GM18498 (cell line): Measurements from ENCODE around the gene NOCT.
"Not testable (repeated sequence)": the region's sequence is repeated elsewhere in the genome, so short reads cannot be mapped to it uniquely, and the experiment has no call there.

Source experiments
- ATAC-seq: cut with Tn5 transposase; IDR thresholded peaks from one replicate; pipeline ENCODE4 v1.9.1; 2021; ENCODE audit warnings: mild to moderate bottlenecking, moderate library complexity; ENCODE audit not compliant: unreplicated experiment

NOCT gene, protein sequence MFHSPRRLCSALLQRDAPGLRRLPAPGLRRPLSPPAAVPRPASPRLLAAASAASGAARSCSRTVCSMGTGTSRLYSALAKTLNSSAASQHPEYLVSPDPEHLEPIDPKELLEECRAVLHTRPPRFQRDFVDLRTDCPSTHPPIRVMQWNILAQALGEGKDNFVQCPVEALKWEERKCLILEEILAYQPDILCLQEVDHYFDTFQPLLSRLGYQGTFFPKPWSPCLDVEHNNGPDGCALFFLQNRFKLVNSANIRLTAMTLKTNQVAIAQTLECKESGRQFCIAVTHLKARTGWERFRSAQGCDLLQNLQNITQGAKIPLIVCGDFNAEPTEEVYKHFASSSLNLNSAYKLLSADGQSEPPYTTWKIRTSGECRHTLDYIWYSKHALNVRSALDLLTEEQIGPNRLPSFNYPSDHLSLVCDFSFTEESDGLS

DNA sequence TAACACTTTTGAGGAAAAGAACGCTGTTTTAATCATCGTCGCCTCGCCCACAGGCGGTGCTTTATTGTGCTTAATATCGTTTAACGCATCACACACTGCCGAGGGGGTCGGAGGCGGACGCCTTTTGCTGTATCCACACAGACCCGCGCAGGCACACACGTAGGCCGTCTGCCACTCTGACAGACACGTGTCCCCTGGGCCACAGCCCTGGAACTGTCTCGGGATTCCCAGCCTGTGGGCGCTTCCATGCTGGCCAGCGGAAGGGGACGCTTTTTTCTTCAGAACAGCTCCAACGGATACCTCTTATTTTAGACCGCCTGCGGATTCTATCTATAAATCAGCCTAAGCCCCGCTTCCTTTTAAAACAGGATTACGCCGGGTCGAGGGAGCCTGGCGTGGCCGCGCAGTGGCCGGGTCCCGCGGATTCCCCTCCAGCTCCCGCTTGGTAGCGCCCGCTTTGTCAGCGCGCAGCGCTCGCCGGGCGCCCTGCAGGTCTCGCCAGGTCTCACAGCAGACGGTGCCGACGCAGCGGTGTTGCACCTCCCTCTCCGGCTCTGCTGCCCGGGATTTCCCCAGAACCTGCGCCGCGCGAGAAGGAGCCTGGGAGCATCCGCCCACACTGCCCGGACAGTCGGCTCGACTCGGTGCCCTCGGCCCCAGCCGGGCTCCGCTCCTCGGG is at the start of gene NOCT:
TSS of gene NOCT (plus strand) at position 513 of the 679 bp plus-strand sequence. CDS start 201 bp downstream, outside the sequence.
- peak; percentile 95 for ATAC-seq

DNA sequence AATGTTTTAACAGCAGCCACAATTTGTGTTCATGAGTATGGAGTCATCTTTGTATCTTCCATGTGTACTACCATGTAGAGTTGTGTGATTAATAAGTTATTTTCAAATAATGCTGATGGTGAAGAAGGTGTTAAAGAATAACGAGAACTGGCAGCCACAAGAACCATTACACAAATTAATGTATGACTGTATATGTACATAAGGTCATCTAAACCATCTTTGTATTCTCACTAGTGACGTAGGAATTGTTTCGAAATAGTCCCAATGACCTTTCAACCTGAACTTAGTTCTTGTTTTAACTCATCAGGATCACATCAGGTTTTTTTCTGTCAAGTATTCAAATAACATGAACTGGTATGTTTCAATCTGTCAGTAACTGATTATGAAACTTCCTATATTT is 48.3 kb upstream of the NOCT start:
- ATAC-seq: peak; percentile 94

DNA sequence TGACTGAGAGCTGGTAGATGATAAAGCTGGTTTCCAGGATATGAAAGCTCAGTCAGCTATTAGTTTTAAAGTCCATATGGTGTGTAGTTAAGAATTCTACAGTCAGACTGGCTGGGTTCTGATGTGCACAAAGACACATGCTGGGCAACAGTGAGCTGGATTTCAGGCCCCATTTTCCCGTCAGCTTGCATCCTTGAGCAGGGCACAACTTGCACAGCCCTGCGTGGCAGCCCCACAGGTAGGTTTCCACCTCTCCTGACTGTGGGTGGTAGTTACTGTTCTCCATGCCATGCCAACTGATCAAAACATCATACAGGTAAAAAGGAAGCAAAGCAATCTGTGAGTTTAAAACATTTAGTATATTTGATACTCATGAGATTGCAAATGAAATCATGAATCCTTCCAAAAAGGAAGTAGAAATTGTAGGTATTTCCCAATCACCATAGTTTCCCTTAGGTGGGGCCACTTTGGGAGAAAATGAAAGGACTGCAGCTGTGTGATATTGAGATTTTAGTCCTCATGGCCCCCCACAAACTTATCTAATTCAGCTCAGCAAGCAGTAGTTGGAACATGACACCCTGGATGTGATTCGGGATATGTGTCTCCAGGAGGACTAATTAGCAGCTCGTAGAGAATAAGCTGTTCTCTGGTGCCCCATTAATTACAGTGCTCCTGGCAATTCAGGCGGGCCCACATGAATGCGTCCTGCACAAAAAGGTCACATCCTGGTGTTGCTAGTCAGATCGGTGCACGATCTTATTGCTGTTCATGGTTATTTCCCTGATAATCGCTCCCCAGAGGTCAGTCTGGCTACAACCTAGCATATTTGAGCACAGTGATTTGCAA is 42.4 kb upstream of the NOCT start:
- no peak for ATAC-seq

DNA sequence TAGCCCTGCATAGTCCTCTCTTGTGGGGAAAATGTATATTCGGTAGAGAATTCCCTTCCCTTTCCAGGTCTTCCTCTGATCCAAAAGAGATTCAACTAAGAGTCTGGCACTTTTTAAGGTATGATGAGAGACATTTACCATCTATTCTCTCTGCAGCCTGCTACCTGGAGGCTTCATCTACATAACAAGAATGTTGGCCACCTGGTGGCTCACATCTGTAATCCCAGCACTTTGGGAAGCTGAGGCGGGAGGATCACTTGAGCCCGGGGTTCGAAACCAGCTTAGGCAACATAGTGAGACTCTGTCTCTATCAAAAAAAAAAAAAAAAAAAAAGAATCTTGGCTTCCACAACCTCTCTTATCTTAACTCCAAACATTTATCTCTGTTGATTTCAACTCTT is 40.4 kb upstream of the NOCT start:
- ATAC-seq: no peak

DNA sequence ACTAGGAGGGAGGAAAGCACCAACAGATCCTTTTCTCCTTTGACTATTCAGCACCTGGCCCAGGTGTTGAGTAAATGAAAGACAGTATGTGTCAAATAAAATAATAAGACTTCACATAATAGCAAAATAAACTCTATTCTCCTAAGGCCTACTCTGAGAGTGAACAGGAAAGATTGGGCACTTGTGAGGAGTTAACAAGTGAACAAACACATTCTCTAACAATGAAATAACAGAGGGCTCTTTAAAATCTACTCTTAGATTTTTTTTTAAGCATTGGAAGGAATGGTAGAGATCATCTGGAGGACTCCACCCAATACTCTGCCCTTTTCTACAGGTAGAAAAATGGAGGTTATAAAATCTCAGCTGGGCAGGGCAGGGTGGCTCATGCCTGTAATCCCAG is 39.1 kb upstream of the NOCT start:
- ATAC-seq: no peak

DNA sequence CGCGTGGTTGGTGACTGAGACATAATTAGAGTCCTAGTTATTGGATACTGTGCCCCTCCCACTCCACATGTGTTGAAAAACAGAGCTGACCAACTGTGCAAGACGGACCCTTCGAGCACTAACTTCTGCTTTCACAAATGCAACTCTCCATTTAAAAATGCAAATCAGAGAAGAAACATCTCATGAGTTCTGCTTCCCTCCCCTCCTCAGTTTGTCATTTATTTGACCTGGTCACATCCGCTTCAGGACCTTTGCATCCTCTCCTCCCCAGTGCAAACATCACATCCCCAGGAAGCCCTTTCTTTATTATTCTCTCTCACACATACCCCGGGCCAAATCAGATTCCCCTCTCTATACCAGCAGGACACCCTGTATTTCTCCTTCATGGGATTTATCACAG is 38.1 kb upstream of the NOCT start:
- ATAC-seq: peak; percentile 96

DNA sequence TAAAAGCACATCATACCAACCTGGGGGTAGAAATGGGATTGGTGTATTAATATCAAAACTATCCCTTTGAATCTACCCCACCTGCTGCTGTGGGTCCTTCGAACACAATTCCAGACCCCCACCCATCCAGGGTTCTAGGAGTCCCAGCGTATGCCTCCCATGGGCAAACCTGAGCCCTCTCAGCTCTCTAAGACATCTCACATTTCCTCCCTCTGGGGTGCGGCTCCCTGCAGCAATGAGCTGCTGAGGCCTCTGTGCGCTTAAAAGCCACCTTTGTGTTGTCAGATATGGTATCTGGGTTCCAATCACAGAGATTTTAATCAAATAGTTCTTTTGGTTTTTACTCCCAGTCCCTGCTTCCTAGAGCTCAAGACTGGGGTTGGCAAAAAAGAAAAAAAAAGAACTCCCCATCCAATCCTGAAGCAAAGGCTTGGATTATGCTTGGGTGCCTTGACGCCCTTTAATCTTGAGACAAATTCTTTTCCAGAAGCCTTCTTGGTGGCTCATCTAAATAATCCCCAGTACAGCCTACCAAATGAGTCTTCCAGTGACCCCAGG is 37.5 kb upstream of the NOCT start:
- ATAC-seq: peak; percentile 6

DNA sequence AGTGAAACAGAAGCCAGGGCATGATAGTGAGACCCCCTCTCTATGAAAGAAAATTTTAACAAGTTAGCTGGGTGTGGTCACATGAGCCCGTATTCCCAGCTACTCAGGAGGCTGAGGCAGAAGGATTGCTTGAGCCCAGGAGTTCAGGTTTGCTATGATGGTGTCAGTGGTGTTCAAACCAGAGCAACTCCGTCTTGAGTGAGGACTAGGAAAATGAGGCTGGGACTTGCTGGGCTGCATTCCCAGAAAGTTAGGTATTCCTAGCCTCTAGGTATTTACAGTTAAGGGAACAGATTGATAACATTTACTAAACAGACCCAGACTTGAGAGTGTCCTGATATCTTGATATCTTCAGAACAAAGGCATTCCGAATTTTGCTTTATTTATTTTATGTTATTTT is 37.0 kb upstream of the NOCT start:
- ATAC-seq: no peak

DNA sequence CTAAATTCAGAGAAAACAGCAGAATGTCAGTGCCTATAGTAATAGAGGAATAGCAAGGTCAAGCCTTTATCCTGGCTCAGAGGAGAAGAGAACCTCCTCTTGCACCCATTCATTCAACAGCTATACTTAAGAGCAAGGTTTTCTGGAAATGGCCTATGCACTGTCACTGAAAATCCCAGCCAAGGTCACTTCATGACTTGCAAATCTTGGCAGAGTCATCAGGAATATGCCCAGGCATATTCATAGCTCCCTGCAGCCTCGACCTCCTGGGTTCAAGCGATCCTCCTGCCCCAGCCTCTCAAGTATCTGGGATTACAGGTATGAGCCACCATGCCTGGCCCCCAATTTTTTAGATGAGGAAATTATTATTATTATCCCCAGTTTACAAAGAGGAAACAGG is 35.8 kb upstream of the NOCT start:
- ATAC-seq: no peak

DNA sequence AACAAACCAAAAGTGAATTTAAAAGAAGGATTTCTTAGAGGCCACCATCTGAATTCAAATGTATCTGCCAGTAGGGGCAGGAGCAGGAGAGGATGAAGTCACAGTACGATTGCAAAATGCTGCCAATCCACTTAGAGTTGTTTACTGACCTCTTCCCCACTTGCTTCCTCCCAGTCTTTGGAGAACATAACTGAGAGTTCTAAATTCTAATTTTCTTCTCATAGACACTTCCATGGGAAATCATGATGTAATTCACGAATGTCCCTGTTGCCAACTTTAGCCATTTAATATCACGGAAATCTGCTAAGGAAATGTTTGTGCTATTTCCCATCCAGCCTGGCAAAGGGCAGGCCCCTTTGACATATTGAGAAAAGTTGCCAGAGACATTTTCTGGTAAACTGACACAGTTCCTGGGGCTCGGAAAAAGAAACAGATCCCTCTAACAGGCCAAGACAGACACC is 33.6 kb upstream of the NOCT start:
- ATAC-seq: no peak

DNA sequence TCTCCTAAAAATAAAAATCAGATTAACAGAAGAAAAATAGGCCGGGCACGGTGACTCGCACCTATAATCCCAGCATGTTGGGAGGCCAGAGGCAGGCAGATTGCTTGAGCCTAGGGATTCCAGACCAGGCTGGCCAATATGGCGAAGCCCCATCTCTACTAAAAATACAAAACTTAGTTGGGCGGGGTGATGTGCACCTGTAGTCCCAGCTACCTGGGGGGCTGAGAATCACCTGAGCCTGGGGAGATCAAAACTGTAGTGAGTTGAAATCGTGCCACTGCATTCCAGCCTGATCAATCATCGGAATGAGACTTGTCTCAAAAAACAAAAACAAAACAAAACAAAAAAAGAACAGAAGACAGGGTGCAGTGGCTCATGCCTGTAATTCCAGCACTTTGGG is 32.8 kb upstream of the NOCT start:
- no peak for ATAC-seq

DNA sequence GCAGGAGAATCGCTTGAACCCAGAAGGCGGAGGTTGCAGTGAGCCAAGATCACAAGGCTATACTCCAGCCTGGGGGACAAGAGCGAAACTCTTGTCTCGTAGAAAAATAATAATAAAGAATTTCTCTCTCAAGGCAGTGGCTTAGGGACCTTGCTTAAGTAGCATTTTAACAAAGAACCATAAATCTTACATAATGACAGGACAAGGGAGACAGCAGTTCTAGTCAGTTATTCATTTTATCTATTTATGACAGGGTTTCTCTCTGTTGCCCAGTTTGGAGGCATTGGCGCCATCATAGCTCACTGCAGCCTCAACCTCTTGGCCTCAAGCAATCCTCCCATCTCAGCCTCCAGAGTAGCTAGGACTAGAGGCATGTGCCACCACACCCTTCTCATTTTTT is 31.9 kb upstream of the NOCT start:
- ATAC-seq: no peak

DNA sequence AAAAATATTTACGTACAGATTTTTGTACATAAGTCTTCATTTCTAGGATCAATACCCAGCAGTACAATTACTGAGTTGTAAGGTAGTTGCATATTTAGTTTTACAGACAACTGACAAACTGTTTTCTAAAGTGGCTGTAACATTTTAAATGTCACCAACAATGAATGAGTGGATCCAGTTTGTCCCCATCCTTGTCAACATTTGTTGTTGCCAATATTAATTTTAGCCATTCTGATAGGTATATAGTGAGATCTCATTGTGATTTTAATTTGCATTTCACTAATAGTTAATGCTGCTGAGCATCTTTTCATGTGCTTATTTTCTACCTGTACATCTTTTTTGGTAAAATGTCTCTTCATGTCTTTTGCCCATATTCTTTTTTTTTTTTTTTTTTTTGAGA is 30.9 kb upstream of the NOCT start:
- ATAC-seq: no peak

DNA sequence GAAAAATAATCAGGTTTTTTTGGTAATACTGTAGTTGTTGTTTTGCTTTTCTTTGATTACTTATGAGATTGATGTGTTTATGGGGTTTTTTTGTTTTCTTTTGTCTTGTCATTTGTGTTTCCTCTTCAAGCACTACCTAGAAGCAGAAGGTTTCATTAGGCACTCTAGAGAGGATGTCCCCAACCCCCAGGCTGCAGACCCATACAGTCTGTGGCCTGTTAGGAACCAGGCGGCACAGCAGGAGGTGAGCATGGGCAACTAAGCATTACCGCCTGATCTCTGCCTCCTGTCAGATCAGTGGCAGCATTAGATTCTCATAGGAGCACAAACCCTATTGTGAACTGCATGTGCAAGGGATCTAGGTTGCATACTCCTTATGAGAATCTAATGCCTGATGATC is 22.9 kb upstream of the NOCT start:
- no peak for ATAC-seq

DNA sequence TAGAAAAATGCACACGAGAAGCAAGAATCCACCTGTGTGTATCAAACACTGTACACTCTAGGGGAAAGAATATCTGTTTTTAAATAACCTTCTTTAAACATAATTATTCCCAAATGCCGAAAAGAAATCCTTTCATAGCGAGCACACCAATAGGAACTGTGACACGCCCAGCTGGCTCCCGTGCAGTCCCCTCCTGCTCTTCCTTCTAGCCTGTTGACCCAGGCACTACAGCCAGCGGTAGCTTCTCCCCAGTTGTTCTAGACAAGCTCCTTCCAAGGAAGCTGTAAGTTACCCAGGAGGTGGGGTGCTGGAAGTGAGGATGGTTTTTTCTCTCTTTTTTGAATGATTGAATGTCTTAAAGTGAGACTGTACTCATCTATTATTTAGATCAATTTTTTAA is 19.5 kb upstream of the NOCT start:
- no peak for ATAC-seq

DNA sequence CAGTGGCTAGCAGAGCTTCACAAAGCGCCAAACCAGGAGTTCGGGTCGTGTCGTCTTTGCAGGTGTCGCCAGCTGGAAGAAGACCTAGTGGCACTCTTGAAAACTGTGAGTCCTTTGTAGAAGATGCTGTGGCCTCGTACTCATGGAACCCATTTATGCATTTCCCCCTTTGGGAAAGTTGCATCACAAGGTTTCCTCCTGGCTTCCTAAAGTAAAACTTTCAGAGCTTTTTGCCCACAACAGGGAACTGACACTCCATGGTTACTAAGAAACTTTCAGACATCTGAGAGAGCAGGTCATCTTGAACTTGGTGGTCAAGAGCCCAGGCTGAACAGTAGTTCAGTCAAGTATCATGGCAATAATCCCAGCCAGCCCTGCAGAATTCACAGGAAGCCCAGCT is 15.9 kb upstream of the NOCT start:
- ATAC-seq: no peak

DNA sequence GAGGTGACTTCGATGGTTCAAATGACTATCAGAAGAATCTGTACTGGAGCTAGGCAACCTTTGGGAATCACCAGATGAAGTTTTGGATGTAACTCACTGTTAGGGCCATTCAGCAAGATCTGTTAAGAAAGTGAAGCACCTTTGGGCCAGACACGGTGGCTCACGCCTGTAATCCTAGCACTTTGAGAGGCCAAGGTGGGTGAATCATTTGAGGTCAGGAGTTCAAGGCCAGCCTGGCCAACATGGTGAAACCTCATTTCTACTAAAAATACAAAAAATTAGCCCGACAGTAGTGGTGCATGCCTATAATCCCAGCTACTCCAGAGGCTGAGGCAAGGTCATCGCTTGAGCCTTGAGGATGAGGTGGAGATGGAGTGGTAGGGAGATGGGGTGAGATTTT is 15.4 kb upstream of the NOCT start:
- not testable (repeated sequence) for ATAC-seq

DNA sequence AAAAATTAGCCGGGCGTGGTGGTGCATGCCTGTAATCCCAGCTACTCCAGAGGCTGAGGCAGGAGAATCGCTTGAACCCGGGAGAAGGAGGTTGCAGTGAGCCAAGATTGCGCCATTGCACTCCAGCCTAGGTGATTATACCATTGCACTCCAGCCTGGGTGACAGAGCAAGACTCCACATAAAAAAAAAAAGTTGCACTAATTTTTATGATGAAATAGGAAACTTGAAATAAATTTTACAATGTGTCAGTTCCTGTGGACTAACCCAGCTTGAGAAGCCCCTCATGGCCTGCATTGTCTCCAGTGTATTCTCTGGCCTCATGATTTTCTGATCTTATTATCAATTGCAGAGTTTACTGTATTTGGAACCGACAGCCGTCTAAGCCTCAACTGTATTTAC is 14.2 kb upstream of the NOCT start:
- ATAC-seq: not testable (repeated sequence)

DNA sequence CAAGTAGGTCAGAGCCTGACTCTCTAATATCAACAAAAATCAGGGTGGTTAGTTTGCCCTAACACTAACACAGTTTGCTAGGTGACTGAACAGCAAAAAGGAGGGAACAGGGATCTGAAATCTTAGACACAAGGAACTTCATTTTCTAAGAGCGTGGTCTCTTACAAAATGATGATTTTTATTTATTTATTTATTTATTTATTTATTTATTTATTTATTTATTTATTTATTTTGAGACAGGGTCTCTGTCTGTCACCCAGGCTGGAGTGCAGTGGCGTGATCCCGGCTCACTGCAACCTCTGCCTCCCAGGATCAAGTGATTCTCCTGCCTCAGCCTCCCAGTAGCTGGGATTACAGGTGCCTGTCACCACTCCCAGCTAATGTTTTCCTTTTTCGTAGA is 11.9 kb upstream of the NOCT start:
- ATAC-seq: not testable (repeated sequence)

DNA sequence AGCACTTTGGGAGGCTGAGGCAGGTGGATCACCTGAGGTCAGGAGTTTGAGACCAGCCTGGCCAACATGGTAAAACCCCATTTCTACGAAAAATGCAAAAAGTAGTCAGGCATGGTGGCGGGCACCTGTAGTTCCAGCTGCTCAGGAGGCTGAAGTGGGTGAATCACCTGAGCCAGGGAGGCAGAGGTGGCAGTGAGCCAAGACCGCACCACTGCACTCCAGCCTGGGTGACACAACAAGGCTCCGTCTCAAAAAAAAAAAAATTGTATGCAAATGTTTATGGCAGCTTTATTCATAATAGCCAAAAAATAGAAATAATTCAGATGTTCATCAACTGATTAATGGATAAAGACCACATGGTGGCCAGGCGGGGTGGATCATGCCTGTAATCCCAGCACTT is 9.8 kb upstream of the NOCT start:
- no peak for ATAC-seq

DNA sequence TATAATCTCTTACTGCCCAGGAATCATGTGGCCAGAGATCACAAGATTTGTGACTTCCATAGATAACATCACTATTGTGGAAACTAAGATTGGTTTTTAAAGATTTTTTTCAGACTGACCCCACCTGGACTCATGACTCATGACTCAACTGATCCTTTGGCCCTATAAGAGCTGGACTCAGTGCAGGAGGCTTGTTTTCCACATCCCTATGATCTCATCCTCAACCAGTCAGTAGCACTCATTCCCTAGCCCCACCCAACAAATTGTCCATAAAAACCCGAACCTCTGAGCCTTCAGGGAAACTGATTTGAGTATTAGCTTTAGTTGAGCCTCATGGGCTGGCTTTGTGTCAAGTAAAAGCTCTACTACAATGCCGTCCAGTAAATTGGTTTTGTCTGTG is 7.9 kb upstream of the NOCT start:
- no peak for ATAC-seq
